ENCODE data around the gene LCN15. TPM values are rescaled to one million over a fixed set of nuclear protein-coding genes. Genes with fewer than 3 reads are reported as not detected.

The LCN15 gene
- total RNA-seq, 2 donors from 2014 or later = not detected

DNA sequence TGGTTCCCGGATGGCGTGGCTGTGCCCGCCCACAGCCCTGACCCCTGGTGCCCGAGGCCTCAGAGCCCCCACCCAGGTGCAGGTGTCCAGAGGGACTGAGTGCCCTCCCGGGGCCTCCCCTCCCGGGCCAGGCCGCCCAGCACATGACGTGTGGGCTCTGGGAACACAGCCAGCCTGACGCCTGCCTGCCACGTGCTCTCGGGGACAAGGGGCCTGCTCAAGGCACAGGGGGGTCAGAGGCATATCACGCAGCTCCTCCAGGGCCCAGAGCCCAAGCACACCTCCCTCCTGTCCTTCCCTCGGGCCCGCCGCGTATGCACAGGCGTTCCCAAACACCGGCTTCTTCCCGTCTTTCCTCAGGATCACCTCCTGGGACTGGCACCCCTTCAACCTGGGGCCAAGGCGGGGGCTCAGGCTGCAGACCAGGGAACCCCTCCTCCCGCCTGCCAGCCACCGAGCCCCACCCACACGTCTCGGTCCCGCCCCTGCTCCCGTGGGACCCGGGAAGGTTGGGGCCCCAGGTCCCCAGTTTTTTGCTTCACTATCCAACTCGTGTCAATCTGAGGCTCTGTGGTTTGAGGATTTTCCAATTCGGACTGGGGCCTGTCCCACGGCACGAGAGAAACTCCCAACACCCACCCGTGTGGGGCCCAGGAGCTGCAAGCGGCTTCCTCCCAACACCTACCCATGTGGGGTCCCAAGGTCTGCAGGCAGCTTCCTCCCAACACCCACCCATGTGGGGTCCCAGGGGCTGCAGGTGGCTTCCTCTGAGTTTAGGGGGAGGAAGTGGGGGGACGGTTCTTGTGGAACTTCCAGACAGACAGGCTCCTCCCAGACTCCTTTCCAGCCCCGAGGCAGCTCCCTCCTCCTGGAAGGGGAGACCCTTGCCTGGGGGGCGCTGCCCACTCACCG lies 23.1 kb downstream of the LCN15 start:
- peak in 1 of 2 donors; percentile 41 for ATAC-seq
- Mint-ChIP-seq H3K36me3 (no peaks in the 10 kb centered on the region), H3K27ac (no peak overlapping the region), H3K9me3 (no peaks in the 10 kb centered on the region)
- DNase-seq (ENCODE audit: low spot score in 2 of 2) = no peak

DNA sequence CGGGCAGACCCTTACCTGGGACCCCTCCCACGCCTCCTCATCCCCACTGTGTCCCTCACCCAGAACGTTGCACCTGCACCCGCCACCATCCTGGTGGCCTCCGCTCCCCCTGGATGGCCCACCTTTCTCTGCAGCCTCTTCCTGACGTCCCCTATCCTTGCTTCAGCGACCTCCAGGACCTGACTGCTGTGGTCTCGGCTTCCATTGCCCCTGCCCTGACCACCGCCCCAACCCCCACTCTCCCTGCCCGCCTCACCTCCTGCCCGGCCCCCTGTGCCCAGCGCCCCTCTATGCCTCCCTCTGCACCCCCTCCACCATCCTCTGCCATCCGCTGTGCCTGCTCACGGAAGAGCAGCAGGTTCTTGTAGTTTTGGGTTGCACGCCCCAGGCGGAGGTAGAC lies 23.8 kb downstream of the LCN15 start:
- no peaks in the 10 kb centered on the region for H3K36me3 Mint-ChIP-seq
- ATAC-seq (no peak), DNase-seq (ENCODE audit: low spot score in 2 of 2) (no peak)
- no peaks in the 10 kb centered on the region for H3K9me3 Mint-ChIP-seq
- no peak overlapping the region for H3K27ac Mint-ChIP-seq

DNA sequence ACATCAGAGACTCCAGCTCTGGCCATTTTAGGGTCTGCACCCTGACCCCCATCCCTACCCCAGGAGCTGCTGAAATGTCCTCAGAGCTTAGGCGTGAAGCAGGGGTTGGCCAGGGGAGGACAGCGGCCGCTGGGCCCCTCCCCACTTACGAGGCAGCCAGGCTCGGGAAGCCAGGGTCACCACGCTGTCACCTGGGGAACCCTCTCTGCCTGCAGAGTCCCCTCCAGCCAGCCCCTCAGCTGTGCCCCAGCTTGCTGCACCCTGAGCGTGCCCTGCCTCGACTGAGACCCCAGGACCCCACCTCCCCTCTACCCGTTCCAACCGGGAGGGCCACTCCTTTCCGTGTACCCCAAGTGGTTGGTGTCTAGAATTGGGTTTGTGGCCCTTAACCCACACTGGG lies 24.2 kb downstream of the LCN15 start:
- no peak for DNase-seq (ENCODE audit: low spot score in 2 of 2)
- Mint-ChIP-seq H3K36me3 (no peaks in the 10 kb centered on the region), H3K9me3 (no peaks in the 10 kb centered on the region), H3K27ac (no peak overlapping the region)
- ATAC-seq = no peak

DNA sequence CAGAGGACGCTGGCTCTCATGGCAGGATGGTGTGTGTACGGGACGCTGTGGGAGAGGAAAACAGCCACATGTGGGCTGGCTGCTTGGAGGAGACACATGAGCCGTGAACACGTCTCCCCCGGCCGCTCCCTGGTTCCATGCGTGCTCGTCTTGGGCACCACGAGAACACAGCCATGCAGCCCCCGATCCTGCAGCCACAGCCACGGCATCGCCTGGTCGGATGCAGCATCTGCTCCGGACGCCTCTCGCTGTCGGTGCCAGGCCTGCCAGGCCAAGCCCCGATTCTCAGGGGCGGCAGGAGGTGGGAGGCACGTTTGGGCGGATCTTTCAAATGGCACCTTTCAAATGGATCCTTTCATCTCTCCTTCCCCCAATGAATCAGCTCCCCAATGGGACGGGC lies 24.8 kb downstream of the LCN15 start:
- ATAC-seq (no peak), DNase-seq (ENCODE audit: low spot score in 2 of 2) (no peak)
- Mint-ChIP-seq H3K9me3 (no peaks in the 10 kb centered on the region), H3K36me3 (no peaks in the 10 kb centered on the region), H3K27ac (no peak overlapping the region)

DNA sequence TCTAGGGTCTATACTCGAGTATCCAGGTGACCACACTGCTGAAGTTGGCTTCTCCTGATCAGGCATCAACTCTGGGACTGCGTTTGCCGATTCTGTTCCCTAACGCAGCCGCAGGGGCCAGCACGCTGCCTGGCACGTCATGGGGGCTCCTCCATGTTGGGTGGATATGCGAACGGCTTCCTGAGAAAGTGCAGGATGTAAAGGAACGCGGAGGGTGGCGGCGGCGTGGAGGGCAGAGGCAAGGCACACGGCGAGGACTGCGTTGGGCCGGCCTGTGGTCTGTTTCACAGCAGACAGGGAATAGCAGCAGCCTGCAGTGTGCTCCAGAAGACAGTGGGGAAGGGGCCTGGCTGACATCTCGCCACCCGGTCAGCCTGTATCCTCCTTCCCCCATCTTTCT lies 25.4 kb downstream of the LCN15 start:
- no peaks in the 10 kb centered on the region for H3K9me3 Mint-ChIP-seq
- no peak overlapping the region for H3K27ac Mint-ChIP-seq
- DNase-seq (ENCODE audit: low spot score in 2 of 2) (no peak), ATAC-seq (no peak)
- H3K36me3 Mint-ChIP-seq = no peaks in the 10 kb centered on the region

DNA sequence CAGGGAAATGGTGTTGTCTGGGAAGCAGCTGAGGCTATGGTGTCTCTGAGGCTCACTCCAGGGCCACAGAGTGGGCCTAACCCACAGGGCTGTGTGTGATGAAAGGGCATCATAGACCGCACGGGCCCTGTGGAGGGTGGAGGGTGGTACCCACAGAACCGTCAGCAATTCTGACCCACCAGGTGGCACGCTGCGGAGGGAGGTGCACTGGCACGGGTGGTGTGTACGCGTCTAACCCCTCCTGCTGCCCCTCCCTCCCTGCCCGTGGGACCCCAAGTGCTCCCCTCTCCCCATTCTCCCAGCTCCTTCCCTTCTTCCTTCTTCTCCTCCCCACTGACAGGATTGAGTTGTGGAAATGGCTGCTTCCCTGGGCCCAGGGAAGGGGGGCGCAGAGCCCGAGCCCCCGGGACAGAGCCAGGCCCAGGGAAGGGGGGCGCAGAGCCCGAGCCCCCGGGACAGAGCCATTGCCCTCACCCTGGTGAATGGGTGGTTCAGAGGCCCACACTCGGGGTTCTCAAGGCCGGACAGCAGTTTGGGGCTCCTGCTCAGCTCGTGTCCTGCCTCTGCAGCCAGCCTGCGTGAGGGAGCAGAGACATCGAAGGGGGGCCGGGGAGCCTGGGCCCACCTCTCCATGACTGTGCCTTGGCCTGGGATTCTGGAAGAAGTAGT lies 28.4 kb downstream of the LCN15 start:
- no peak for DNase-seq (ENCODE audit: low spot score in 2 of 2)
- Mint-ChIP-seq H3K27ac (no peak overlapping the region), H3K36me3 (no peaks in the 10 kb centered on the region), H3K9me3 (no peaks in the 10 kb centered on the region)
- no peak for ATAC-seq

DNA sequence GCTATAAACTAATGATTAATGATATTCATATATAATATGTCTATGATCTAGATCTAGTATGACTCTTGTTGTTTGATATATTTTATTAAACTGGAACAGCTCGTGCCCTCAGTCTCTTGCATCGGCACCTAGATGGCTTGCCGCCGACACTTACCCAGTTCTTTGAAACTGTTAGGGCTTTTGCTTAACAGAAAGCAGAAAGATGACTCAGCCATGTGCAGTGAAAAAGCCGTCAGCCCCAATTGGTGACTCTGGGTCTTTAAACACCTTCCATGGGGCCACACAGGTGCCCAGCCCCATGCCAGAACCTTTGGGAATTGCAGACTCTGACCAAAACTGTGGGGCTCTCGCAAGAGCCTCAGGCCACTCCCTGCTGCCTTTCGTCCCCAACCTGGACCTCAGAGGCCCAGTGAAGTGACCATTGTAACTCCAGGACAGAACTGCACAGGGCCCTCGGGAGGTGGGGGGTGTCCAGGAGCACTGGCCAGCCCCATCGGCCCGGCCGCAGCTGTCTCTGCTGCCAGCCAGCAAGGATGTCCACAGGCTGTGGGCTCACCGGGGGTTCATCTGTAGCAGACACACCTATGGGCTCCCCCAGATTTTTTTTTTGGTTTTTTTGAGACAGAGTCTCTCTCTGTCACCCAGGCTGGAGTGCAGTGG lies 29.4 kb downstream of the LCN15 start:
- no peak overlapping the region for H3K27ac Mint-ChIP-seq
- ATAC-seq (peak in 1 of 2 donors; percentile 68), DNase-seq (ENCODE audit: low spot score in 2 of 2) (no peak)
- H3K9me3 Mint-ChIP-seq = no peaks in the 10 kb centered on the region
- H3K36me3 Mint-ChIP-seq = no peaks in the 10 kb centered on the region

DNA sequence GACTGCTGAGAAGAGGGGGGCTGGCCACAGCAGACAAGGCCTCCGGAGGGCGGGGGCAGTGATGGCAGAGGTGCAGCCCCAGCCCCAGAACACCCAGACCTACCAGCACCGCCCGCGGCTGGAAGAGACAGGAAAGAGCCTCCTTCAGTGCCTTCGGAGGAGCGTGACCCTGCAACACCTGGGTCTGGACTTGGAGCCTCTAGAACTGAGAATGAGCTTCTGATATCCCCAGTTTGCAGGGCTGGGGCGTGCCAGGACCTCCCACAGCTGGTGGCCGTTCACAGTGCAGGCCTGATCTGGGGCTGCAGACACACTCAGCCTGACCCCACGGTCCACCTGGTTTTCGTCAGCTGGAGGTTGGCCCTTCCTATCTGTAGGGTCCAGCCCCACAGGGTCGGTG lies 30.7 kb downstream of the LCN15 start:
- no peak for DNase-seq (ENCODE audit: low spot score in 2 of 2)
- peak overlapping the region in 1 of 2 donors; percentile 52 for H3K27ac Mint-ChIP-seq
- H3K36me3 Mint-ChIP-seq = no peaks in the 10 kb centered on the region
- H3K9me3 Mint-ChIP-seq = no peaks in the 10 kb centered on the region
- ATAC-seq = no peak

DNA sequence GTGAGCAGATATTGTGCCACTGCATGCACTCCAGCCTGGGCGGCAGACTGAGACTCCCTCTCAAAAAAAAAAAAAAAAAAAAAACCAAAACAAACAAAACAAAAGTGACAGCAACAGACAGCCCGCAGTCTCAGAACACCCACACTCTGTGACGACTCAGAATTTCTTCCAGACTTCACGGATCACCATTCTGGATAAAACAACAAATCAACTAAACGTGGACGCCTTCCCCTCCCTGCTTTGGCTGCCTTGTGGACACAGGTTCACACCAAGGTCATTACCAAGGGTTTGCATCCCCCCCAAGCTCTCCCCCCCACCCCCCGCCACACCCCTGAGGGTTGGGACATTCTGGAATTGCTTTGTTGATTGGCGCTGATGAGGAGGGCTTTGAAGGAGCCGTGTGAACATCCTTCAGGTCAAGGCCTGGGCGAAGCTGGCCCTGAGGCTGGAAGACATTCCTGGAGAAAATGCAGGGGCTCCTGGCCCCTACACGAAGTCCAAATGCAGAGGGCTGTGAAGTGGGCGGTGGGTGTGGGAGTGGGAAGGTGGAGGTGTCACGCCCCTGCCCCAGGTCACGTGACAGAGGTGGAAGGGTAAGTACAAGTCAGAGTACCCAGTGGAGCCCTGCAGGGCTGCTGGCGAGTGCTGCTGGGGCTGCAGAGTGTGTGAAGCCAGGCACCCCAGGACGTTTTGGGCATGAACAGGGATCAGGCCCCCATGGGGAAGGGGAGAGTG lies 31.7 kb downstream of the LCN15 start:
- Mint-ChIP-seq H3K9me3 (no peaks in the 10 kb centered on the region), H3K36me3 (peaks cover 1% of the 10 kb centered on the region in 2 donors), H3K27ac (peak overlapping the region; percentile 52 to 60)
- DNase-seq (ENCODE audit: low spot score in 2 of 2) (no peak), ATAC-seq (no peak)

DNA sequence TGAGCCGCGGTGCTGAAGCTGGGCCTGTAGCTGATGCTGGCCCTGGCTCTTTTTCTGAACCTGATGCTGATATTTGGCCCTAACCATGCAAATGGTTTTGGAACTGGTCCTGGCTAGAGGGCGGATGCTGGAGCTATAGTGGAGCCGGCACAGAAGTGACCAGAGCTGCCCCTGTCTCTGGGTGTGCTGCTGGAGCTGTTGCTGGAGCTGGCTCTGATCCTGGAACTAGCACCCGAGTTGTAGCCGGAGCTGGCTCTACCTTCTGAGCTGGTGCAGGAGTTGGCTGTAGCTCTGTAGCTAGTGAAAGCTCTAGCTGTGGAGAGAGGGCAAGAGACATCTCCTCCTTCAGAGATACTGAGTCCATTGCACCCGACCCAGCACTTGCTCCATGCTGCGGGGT lies 34.4 kb downstream of the LCN15 start:
- no peaks in the 10 kb centered on the region for H3K9me3 Mint-ChIP-seq
- peak overlapping the region in 1 of 2 donors; percentile 50 for H3K27ac Mint-ChIP-seq
- ATAC-seq (no peak), DNase-seq (ENCODE audit: low spot score in 2 of 2) (no peak)
- H3K36me3 Mint-ChIP-seq = peaks cover 22 to 23% of the 10 kb centered on the region in 2 donors

DNA sequence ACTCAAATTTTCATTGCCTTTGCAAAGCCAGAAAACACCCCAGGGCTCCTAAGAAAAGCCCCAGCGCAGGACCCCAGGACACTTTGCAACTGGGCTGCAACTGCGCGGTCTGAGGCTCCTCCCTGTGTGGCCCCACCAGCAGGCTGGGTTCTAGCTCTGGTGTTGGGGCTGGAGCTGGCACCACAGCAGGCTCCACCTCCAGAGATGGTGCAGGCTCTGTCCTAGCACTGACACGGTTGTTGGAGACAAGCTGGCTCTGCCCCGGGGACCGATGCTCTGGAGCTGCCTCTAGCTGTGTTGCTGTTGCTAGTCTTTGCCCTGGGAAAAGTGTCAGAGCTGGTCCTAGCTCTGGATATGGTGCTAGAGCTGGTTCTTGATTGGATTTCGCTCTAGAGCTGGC lies 35.2 kb downstream of the LCN15 start:
- H3K36me3 Mint-ChIP-seq = peaks cover 27 to 30% of the 10 kb centered on the region in 2 donors
- ATAC-seq = no peak
- no peak for DNase-seq (ENCODE audit: low spot score in 2 of 2)
- no peaks in the 10 kb centered on the region for H3K9me3 Mint-ChIP-seq
- no peak overlapping the region for H3K27ac Mint-ChIP-seq

DNA sequence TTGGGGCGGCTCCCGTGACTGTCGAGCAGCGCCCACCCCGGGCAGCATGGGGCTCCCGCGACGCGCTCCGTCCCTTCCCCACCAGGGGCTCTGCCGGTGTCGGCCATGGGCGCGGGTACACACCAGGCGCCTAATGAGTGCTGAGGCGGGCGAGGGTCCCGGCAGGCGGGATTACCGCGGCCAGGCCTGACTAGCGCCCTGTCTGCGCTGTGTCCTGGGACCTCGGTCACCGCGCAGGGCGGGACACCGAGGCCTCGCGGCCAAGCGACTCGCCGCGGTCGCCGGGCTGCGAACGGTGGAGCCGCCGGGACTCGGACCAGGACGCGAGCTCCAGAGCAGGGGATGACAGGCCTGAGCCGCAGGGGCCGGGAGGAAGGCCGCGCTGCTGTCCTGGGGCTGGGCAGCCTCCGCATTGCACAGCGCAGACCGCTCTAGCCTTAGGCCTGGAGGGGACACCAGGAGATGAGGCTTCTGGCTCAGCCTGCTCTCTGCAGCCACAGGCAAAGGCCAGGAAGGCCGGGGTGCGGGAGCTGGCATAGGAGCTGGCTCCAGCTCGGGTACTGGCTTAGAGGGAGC lies 35.7 kb downstream of the LCN15 start:
- Mint-ChIP-seq H3K36me3 (peaks cover 32 to 35% of the 10 kb centered on the region in 2 donors), H3K27ac (no peak overlapping the region), H3K9me3 (no peaks in the 10 kb centered on the region)
- ATAC-seq = peak; percentile 10 to 36
- no peak for DNase-seq (ENCODE audit: low spot score in 2 of 2)

DNA sequence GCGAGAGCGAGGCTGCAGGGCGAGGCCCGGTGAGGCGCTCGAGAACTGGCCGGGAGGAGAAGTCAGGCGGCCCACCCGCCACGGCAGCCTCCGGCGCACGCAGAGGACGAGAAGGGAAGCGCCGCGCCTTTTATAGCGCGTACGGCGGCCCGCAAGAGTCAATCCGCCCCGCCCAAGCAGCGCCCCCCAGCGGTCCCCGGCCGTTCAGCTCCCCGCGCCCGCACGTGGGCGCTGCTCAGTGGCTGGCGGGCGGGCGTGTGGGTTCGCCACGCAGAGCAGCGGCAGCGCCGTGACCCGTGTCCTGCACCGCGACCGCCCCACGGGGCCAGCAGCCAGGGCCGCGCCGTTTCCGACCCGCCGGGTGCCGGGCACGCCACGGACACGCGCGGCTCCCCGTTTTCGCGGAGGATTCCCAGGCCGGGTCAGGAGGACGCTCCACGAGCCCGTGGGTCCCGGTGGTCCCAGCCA lies 36.2 kb downstream of the LCN15 start:
- Mint-ChIP-seq H3K9me3 (no peaks in the 10 kb centered on the region), H3K27ac (peak overlapping the region in 1 of 2 donors; percentile 83), H3K36me3 (peaks cover 35% of the 10 kb centered on the region in 2 donors)
- ATAC-seq (peak; percentile 80 to 85), DNase-seq (ENCODE audit: low spot score in 2 of 2) (peak; percentile 91 to 94)

DNA sequence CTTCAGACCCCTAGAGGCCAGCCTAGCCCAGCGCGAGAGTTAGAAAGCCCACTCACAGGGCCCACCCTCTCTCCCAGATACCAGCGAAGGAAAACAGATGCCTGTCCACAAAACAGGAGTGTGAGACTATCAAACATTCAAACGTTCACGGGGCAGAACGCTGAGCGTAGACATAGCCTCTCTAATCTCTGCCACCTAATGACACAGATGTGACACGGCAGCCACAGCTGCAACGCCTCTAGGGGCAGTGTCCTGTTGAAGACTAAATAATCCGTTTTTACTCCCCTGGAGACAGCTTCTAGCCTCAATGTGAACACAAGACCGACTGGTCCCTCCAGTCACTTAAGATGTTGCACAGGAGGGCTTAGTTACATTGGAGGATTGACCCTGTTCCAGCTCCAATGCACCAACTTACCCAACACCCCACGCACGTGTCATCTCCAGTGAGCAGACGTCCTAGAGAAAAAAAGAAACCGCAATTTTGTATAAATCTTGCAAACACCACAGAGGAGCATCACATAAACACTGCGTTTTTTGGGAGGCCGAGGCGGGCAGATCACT lies 37.6 kb downstream of the LCN15 start:
- ATAC-seq = peak in 1 of 2 donors; percentile 27
- Mint-ChIP-seq H3K9me3 (no peaks in the 10 kb centered on the region), H3K27ac (peak overlapping the region; percentile 83 to 100), H3K36me3 (peaks cover 35% of the 10 kb centered on the region in 2 donors)
- DNase-seq (ENCODE audit: low spot score in 2 of 2) = no peak

DNA sequence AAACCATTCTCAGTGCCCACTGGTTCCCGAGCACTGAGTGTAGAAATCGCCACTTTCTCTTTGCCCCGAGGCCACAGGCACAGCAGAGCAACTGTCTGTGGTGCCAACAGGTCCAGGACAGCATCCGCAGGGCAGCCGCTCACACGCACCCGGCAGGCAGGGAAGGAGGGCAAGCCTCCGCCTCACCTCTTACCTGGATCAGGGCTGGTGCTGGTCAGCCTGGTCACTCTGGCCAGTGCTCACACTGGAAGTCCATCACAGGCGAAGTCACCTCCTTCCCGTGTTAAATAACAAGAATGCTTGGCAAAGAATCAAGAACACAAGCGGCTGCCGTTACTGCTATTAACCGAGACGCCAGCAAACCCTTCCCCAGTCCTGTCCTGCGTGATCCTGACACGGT lies 38.2 kb downstream of the LCN15 start:
- Mint-ChIP-seq H3K27ac (peak overlapping the region; percentile 83 to 100), H3K9me3 (no peaks in the 10 kb centered on the region), H3K36me3 (peaks cover 35% of the 10 kb centered on the region in 2 donors)
- DNase-seq (ENCODE audit: low spot score in 2 of 2) (no peak), ATAC-seq (no peak)

DNA sequence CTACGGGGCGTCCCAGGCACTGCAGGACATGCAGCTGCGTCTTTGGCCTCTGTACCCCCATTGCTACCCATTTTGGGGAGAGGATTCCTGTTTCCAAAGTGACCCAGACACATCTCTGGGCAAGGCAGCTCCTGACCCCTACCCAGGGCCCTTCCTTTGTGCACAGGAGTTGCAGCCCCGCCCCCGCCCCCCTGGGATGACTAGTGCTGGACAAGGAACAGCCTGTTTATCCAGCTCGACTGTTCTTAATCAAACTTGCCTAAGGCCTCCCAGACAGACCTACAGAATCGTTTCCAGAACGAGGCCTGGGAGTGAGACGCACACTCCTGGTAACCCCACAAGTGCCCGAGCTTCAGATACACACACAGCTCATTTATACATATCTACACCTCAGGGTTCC lies 38.7 kb downstream of the LCN15 start:
- H3K27ac Mint-ChIP-seq = peak overlapping the region in 1 of 2 donors; percentile 100
- no peaks in the 10 kb centered on the region for H3K9me3 Mint-ChIP-seq
- ATAC-seq (no peak), DNase-seq (ENCODE audit: low spot score in 2 of 2) (no peak)
- H3K36me3 Mint-ChIP-seq = peaks cover 35% of the 10 kb centered on the region in 2 donors
